Retinal pigment epithelial cell (primary cell): ENCODE results near the gene SPTSSA.

ENCODE experiments used
- DNase-seq: peaks from one replicate; pipeline ENCODE4 v3.0.0-alpha.2; 2010; ENCODE audit warnings: low read depth
- H3K4me3 ChIP-seq: 2 replicates; pipeline ENCODE4 v1.5.1; 2011; ENCODE audit warnings: mild to moderate bottlenecking, low read length, control low read depth, moderate library complexity
- CTCF ChIP-seq: conservative IDR thresholded peaks from 2 replicates; pipeline ENCODE4 v1.5.1; 2011; ENCODE audit warnings: low read depth, low read length, control low read depth, inconsistent platforms

SPTSSA gene

GRCh38 chr14:34425095-34425851, 36.8 kb downstream of the SPTSSA start:
- no peak overlapping the region for H3K4me3 ChIP-seq
- TF ChIP-seq CTCF: no peak
- DNase-seq: no peak

GRCh38 chr14:34424488-34424887, 37.6 kb downstream of the SPTSSA start:
- no peak overlapping the region for H3K4me3 ChIP-seq
- TF ChIP-seq CTCF: no peak
- DNase-seq: no peak

- TF ChIP-seq CTCF: no peak
- no peak for DNase-seq
- no peak overlapping the region for H3K4me3 ChIP-seq
Measured at GRCh38 chr14:34423445-34423844, 38.6 kb downstream of the SPTSSA start.

- H3K4me3 ChIP-seq: no peak overlapping the region
- no peak for TF ChIP-seq CTCF
- no peak for DNase-seq
Measured at GRCh38 chr14:34420547-34421150, 41.4 kb downstream of the SPTSSA start.

- TF ChIP-seq CTCF: no peak
- H3K4me3 ChIP-seq: no peak overlapping the region
- DNase-seq: no peak
Measured at GRCh38 chr14:34409721-34410120, 52.3 kb downstream of the SPTSSA start.

- no peak for DNase-seq
- TF ChIP-seq CTCF: no peak
- H3K4me3 ChIP-seq: no peak overlapping the region
Measured at GRCh38 chr14:34407951-34408350, 54.1 kb downstream of the SPTSSA start.

- TF ChIP-seq CTCF: no peak
Measured at GRCh38 chr14:34404416-34404815, 57.6 kb downstream of the SPTSSA start.

More at GRCh38 chr14:34404416-34404815, 57.6 kb downstream of the SPTSSA start:
- no peak overlapping the region for H3K4me3 ChIP-seq
- no peak for DNase-seq
